GM12801 (cell line): ENCODE results near the gene RNF25.

Source experiments
- TF ChIP-seq, protein P1 (sequence below): IDR thresholded peaks from one replicate; pipeline ENCODE4 v1.5.1; 2011; ENCODE audit warnings: control low read depth; ENCODE audit not compliant: insufficient read length; ENCODE audit errors: extremely low read depth

Gene RNF25

DNA sequence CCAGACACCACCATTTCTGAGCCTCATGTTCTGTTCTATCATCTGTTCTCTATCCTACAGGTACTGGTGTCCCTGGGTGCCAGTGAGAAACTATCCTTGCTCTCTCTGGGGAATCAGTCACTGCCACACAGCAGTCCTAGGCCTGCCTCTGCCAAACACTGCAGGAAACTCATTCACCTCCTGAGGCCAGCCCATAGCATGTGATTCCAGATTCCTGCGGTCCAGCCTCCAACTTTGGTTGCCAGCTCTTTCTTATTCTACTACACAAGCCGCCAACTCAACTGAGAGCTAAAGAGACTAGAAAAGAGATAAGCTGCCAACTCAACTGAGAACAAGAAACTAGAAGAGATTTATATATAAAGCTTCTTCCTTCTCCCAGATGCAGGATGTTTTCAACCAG is 30.0 kb upstream of the RNF25 start:
- TF ChIP-seq, protein P1, sequence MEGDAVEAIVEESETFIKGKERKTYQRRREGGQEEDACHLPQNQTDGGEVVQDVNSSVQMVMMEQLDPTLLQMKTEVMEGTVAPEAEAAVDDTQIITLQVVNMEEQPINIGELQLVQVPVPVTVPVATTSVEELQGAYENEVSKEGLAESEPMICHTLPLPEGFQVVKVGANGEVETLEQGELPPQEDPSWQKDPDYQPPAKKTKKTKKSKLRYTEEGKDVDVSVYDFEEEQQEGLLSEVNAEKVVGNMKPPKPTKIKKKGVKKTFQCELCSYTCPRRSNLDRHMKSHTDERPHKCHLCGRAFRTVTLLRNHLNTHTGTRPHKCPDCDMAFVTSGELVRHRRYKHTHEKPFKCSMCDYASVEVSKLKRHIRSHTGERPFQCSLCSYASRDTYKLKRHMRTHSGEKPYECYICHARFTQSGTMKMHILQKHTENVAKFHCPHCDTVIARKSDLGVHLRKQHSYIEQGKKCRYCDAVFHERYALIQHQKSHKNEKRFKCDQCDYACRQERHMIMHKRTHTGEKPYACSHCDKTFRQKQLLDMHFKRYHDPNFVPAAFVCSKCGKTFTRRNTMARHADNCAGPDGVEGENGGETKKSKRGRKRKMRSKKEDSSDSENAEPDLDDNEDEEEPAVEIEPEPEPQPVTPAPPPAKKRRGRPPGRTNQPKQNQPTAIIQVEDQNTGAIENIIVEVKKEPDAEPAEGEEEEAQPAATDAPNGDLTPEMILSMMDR: no peak

GRCh38 chr2:218698885-218699284 is 27.1 kb upstream of the RNF25 start:
- TF ChIP-seq, protein P1: no peak

- TF ChIP-seq, protein P1: no peak
Observed at GRCh38 chr2:218694405-218695145, 22.8 kb upstream of the RNF25 start.

- TF ChIP-seq, protein P1: no peak
Observed at GRCh38 chr2:218691234-218691633, 19.4 kb upstream of the RNF25 start.

DNA sequence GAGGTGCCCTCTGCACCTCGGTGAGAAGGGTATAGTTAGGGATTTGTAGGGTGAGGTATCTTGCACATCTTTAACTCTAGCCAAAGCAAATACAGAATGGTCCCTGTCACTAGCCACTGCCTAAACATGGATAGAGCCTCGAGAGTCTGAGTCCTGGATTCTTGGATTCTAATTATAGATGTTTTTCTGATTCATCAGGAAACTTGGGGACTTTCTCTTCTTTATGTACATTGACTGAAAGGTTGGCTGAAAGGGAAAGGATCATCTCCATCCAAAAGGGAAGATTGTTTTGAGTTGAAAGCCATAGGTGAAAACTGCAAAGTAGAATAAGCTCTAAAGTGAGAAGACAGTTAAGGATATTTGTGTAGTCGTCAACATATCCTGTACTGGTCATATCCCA is 8.3 kb upstream of the RNF25 start:
- TF ChIP-seq, protein P1: no peak

GRCh38 chr2:218679119-218679518 is 7.3 kb upstream of the RNF25 start:
- TF ChIP-seq, protein P1: no peak

- TF ChIP-seq, protein P1: no peak
Observed at GRCh38 chr2:218671097-218671653, 627 bp downstream of the RNF25 start.
